ENCODE measurements around the gene TLDC2.
"Not testable (repeated sequence)": the region's sequence is repeated elsewhere in the genome, so short reads cannot be mapped to it uniquely, and the experiment has no call there.

The TLDC2 gene

GRCh38 chr20:36866681-36867495 is 9.1 kb upstream of the TLDC2 start:
- no peak overlapping the region for H3K4me3 ChIP-seq (ENCODE audit: low read depth, low read length)
- TF ChIP-seq, protein P1, sequence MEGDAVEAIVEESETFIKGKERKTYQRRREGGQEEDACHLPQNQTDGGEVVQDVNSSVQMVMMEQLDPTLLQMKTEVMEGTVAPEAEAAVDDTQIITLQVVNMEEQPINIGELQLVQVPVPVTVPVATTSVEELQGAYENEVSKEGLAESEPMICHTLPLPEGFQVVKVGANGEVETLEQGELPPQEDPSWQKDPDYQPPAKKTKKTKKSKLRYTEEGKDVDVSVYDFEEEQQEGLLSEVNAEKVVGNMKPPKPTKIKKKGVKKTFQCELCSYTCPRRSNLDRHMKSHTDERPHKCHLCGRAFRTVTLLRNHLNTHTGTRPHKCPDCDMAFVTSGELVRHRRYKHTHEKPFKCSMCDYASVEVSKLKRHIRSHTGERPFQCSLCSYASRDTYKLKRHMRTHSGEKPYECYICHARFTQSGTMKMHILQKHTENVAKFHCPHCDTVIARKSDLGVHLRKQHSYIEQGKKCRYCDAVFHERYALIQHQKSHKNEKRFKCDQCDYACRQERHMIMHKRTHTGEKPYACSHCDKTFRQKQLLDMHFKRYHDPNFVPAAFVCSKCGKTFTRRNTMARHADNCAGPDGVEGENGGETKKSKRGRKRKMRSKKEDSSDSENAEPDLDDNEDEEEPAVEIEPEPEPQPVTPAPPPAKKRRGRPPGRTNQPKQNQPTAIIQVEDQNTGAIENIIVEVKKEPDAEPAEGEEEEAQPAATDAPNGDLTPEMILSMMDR (IDR thresholded peaks at IDR 0.05; ENCODE audit: low read depth, low read length): no peak
- peak; percentile 49 for DNase-seq (ENCODE audit: low read depth, low spot score)
- in situ Hi-C loops (cut with HindIII; ENCODE audit: low sequenced_read_pairs): no loop called here

DNA sequence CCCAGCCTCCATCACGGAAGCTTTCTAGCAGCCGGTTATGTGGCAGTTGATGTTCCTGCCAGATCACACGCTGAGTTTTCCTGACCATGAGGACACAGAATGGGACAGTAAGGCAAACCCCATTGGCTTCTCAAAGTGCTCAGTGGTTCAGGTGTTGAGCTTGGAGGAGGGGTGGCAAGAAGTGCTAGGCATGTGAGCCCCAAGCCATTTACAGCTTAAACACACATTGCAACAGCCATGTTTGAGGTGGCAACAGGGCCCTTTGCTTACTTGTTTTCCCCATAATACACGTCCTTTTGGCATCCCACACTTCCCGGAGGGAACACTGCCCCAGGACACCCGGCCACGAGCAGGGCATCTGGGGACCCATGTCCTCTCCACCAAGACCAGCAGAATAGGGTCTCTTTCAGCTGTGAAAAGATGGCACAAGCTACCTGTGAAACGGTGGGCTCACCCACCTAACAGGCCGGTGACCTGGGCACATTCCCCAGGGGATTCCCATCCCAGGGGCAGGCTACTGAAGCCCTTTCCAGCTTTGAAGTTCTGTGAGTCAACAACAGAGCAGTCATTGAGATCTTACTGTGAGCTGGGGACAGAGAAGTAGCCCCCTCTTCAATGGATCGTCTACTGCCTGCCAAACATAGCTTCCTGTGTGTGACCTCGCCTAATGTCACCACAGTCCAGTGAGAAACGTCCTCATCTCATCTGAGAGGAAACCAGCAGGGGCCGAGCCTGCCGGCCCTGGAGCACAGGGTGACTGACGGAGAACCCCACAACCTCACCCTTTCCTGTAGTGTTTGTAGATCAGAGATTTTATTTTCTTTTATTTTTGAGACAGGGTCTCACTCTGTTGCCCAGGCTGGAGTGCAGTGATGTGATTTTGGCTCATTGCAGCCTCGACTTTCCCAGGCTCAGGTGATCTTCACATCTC is 4.0 kb upstream of the TLDC2 start:
- in situ Hi-C loops (cut with HindIII; ENCODE audit: low sequenced_read_pairs): no loop called here
- no peak for DNase-seq (ENCODE audit: low read depth, low spot score)
- TF ChIP-seq, protein P1 (IDR thresholded peaks at IDR 0.05; ENCODE audit: low read depth, low read length): no peak
- no peak overlapping the region for H3K4me3 ChIP-seq (ENCODE audit: low read depth, low read length)

GRCh38 chr20:36872852-36873251 is 3.1 kb upstream of the TLDC2 start:
- no peak overlapping the region for H3K4me3 ChIP-seq (ENCODE audit: low read depth, low read length)
- DNase-seq (ENCODE audit: low read depth, low spot score): no peak
- in situ Hi-C loops (cut with HindIII; ENCODE audit: low sequenced_read_pairs): no loop called here
- TF ChIP-seq, protein P1 (IDR thresholded peaks at IDR 0.05; ENCODE audit: low read depth, low read length): no peak

DNA sequence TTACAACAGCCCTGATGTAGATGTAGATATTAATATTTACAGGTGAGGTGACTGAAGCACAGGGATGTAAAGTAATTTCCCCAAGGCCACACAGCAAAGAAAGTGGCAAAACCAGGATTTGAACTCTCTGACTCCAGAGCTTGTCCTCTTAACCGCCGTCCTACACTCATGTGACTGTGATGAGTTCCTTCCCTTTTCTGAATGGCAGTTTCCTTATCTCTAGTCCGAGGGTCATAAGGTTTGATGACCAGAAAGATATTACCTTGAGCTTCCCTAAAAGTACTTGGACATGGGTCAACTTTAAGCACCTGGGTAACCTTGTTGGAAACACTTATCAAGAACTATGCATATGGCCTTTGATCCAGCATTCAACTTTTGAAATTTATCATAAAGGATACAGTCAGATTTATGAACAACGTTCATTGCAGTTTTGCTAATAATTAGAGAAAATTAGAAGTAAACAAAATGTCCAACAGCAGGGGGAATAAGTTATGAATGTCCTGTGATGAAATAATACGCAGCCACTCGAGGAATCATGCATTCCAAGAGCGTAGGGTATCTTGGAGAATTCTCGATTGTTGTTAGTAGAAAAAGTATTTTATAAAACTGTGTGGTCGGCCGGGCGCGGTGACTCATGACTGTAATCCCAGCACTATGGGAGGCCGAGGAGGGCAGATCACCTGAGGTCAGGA is 2.3 kb upstream of the TLDC2 start:
- no peak overlapping the region for H3K4me3 ChIP-seq (ENCODE audit: low read depth, low read length)
- in situ Hi-C loops (cut with HindIII; ENCODE audit: low sequenced_read_pairs): no loop called here
- no peak for DNase-seq (ENCODE audit: low read depth, low spot score)
- TF ChIP-seq, protein P1 (IDR thresholded peaks at IDR 0.05; ENCODE audit: low read depth, low read length): no peak

DNA sequence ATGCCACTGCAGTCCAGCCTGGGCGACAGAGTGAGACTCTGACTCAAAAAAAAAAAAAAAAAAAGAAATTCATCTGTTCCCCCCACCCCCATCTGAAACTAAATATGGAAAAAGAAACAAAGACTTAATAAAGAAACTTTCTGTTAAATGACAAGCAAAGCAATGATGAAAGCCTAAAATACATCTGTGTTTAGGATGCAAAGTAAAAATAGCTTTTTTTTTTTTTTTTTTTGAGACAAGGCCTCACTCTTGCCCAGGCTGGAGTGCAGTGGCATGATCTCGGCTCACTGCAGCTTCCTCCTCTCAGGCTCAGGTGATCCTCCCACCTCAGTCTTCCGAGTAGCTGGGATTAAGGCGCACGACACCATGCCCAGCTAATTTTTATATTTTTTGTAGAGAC is 845 bp upstream of the TLDC2 start:
- in situ Hi-C loops (cut with HindIII; ENCODE audit: low sequenced_read_pairs): not testable (repeated sequence)

DNA sequence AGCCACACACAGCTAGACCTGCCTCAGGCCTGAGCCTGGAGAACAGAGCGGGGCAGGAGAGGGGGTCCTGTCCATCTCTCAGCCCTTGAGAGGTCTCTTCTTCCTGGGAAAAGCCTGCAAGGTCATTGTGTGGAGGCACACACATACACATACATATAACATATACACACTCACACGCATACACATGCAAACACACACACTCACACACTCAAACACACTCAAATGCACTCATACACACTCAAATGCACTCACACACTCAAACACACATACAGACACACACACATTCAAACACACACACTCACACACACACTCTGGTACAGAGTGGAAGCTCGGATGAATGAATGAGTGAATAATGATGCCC is 515 bp downstream of the TLDC2 start:
- in situ Hi-C loops (cut with HindIII; ENCODE audit: low sequenced_read_pairs): no loop called here
- H3K4me3 ChIP-seq (ENCODE audit: low read depth, low read length): no peak overlapping the region
- DNase-seq (ENCODE audit: low read depth, low spot score): no peak
- TF ChIP-seq, protein P1 (IDR thresholded peaks at IDR 0.05; ENCODE audit: low read depth, low read length): no peak

More for the DNA sequence above, 845 bp upstream of the TLDC2 start:
- DNase-seq (ENCODE audit: low read depth, low spot score); H3K4me3 ChIP-seq (ENCODE audit: low read depth, low read length): not testable (repeated sequence)
